Right renal pelvis (tissue), 4 donors: Measurements from ENCODE around the gene PRKAG1. TPM values are rescaled to one million over a fixed set of nuclear protein-coding genes. Genes with fewer than 3 reads are reported as not detected.

Experiments used
- DNase-seq, 4 donors: peaks; one replicate each; pipeline ENCODE4 v3.0.0-alpha.2; 2013; ENCODE audit warnings: low read depth in 4 of 4, low spot score in 3 of 4, missing footprints in 1 of 4
- polyA plus RNA-seq, 4 donors: library from polyadenylated mRNA; unstranded; fragments of 120-200 nt; gene quantifications; one replicate each; pipeline ENCODE4 v1.2.1, GENCODE V29; 2013; ENCODE audit not compliant: insufficient read length in 4 of 4

PRKAG1 gene
- polyA plus RNA-seq, 4 donors = 74.6 to 83.1 (median 80.5) TPM

- no peak for DNase-seq
These were observed 14.3 kb upstream of the PRKAG1 start for GRCh38 chr12:49032679-49033447.

- no peak for DNase-seq
These were observed 13.7 kb upstream of the PRKAG1 start for GRCh38 chr12:49032276-49032675.

DNA sequence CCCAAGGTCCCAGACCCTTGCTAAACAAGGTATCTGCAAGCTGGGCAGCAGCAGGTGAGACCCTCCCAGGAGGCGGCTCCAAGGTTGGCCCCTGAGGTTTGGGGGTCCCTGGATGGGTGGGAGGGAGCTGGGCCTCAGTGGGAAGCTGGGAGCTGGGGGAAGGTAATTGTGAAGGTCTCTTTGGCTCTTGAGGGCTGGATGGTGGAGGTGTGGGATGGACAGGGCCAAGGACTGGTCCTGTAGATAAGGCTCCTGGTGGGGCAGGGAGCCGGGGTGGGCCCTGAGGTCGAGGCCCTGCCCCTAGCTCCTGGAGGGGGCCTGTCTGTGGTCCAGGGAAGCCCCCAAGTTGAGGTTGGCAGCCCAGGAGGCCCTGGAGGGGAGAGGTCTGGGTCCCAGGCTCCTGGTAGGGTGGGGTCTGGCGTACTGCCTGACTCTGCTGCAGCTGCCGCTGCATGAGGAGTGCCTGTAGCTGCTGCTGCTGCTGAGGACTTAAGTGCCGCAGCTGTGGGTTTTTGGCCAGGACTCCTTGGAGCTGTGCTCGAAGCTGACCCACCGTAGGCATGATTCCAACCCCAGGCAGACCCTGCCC, 13.1 kb upstream of the PRKAG1 start:
- no peak for DNase-seq

DNA sequence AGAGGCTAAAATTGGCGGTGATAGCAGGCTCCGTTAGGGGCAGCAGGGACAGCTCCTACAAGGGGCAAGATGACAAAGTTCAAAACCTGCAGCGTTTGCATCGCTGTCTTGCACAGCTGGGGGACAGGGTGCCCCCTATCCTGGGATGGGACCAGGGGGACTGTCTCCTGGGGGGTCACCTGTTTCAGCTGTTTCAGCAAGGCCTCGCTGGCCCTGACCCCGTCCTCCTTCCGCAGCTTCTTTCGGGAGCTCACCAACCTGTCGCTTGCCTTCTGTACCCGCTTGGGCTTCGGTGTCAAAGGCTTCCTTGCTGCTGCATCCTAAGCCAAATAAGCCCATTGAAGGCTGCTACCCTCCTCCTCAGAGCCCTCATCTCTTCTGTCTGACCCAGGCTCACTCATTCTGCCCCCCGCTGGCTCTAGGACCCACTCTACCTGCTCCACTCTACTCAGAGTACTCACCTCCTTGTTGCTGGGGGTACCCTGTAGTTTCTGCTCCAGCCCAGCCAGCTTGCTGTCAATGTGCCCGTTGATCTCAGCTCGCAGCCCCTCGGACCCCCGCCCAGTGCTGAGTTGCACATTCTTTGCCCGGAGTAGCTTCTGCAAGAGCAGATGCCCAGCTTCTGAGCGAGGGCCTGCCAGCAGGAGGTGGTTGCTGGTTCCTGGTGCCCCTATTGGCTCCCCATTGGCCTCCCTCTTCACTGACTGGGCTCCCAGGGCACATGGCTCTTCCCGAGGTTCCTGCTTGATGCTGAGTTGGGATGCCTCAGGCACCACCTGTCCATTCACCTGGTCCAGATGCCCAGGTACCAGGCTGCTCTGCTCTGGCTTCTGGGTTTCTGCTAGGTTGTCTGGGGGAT, 12.4 kb upstream of the PRKAG1 start:
- DNase-seq = no peak

GRCh38 chr12:49030119-49030518, 11.5 kb upstream of the PRKAG1 start:
- no peak for DNase-seq

DNA sequence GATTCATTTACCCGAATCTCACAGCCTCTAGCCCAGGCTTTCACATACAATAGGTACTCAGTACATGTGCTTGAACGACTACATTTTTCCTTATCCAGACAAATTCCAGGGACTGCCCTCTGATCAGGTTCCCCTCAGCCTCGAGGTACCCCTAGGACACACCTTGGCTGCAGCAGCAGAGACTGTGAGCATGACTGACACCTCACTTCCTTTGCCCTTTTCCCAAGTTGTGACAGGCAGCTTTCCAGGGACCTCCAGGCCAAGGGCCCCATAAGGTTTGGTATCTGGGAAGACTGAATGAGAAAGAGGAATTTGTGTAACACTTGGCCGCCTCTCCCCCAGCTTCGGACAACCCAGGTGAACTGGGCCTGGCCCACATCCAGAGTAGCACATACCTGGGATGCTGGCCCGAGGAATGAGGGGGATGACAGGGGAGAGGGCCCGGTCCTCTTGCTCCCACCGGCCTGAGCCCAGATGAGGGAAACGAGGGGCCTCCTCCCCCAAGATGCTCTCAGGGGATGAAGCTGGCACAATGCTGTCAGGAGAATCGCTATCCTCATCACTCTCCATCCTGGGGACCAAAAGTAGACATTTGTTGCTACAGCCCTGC, 10.2 kb upstream of the PRKAG1 start:
- DNase-seq = no peak

GRCh38 chr12:49027846-49028555, 9.4 kb upstream of the PRKAG1 start:
- no peak for DNase-seq

- DNase-seq = no peak
These were observed 8.3 kb upstream of the PRKAG1 start for GRCh38 chr12:49026678-49027480.

DNA sequence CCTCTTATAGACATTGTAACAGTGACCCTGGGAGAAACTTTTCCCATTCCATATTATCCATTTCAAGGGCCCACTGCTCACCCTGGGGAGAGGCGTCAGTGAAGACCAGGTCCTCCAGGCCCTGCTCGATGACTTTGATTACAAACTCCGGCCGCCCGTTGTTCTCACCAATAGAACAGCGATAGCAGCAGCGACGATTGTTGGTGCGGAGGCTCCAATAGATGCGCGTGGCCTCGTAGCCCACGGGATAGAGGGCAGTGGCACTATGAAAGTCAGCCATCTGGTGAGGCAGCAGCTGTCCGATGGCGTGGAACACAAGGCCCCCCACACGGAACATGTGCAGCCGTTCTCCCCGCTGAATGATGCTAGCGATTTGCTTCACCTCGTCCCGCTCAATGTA, 7.5 kb upstream of the PRKAG1 start:
- no peak for DNase-seq

DNA sequence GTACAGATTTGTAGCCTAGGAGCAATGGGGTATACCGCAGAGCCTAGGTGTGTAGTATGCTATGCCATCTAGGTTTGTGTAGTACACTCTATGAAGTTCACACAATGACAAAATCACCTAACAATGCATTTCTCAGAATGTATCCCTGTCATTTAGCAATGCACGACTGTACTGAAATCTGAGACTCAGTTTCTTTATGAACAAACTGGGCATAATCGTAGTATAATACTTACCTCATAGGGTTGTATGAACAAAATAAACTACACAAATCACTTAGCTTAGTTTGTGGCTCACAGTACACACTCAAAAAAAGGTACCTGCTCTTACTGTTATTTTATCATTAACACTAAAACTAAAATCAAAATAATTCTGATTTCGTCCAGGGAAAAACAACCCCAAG, 6.9 kb upstream of the PRKAG1 start:
- no peak for DNase-seq

- no peak for DNase-seq
These were observed 6.0 kb upstream of the PRKAG1 start for GRCh38 chr12:49024543-49024942.

- DNase-seq = no peak
These were observed 5.2 kb upstream of the PRKAG1 start for GRCh38 chr12:49023812-49024211.

DNA sequence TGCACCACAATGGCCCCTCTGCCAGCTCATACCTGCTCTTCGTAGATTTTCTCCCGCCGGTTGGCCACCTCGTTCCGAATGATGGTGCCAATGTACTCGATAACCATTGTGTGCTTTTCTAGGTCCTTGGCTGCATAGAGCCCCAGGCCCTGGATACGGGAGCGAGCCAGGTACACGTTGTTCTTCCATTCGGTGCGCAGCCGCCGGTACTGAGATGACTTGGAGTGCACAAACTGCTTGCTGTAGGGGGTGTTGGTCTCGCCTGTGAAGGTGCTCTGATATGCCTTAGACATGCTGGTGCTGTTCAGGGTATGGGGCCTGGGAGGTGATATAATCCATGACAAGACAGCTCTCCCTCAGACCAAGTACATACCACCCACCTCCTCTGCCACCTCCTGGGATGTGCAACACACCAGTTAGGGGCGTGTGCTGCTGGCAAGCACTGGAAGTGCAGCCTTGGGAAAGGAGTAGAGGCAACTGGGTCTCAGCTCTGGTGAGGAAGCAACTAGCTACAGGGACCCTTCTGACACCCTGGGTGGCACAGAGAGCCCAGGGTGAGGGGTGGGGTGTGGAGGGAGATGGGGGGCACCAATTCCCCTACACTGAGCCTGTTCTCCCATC, 4.1 kb upstream of the PRKAG1 start:
- no peak for DNase-seq

- no peak for DNase-seq
These were observed 2.8 kb upstream of the PRKAG1 start for GRCh38 chr12:49021292-49021915.

DNA sequence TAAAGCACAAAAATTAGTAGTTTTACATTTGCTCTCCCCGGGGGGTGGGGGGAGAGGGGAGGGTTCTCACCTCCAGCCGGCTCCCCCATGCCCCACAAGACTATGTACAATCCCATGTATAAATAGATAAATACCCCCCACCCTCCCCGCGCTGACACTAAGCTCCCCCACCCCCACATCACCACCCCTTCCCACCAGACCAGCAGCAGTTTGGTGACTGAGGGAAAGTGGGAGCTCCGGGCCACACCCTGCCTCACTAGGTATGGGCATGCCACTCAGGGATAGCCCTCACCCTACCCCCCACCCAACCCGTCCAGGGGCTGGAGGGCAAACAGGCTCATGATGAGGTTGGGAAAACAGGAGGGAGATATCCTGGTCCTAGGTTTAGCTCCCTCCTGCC, 1.9 kb upstream of the PRKAG1 start:
- DNase-seq = no peak

GRCh38 chr12:49019443-49020324, 1.1 kb upstream of the PRKAG1 start:
- DNase-seq = no peak

- DNase-seq = no peak
These were observed 499 bp upstream of the PRKAG1 start for GRCh38 chr12:49019120-49019430.

- no peak for DNase-seq
These were observed 700 bp downstream of the PRKAG1 start for GRCh38 chr12:49017891-49018260.
